Measurements from ENCODE around the gene MYOZ2.

DNA sequence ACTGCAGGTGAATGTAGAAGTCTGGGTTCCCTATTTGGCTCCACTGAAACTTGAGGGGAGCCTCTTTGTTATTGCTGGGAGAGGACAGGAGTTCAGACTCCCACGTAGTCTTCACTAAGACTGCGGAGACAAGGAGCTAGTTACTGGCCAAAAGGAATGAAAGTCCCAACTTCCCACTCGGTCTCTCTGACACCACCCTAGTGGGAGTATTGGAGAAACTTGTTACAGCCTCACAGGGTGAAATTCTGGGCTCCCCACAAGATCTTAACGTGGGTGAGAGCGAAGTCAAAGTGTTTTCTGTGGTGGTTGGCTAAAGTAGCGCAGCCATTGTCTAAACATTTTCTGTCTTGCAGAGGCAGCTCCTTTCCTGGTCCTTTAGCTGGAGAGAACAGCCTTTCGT is 13.5 kb downstream of the MYOZ2 start:
- TF ChIP-seq, protein P1, sequence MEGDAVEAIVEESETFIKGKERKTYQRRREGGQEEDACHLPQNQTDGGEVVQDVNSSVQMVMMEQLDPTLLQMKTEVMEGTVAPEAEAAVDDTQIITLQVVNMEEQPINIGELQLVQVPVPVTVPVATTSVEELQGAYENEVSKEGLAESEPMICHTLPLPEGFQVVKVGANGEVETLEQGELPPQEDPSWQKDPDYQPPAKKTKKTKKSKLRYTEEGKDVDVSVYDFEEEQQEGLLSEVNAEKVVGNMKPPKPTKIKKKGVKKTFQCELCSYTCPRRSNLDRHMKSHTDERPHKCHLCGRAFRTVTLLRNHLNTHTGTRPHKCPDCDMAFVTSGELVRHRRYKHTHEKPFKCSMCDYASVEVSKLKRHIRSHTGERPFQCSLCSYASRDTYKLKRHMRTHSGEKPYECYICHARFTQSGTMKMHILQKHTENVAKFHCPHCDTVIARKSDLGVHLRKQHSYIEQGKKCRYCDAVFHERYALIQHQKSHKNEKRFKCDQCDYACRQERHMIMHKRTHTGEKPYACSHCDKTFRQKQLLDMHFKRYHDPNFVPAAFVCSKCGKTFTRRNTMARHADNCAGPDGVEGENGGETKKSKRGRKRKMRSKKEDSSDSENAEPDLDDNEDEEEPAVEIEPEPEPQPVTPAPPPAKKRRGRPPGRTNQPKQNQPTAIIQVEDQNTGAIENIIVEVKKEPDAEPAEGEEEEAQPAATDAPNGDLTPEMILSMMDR (IDR thresholded peaks at IDR 0.05; ENCODE audit: insufficient read depth, low read length, poor library complexity, severe bottlenecking) = no peak
- TF ChIP-seq EZH2phosphoT487 (conservative IDR thresholded peaks at IDR 0.05; ENCODE audit: low read length) = no peak

All from SU-DHL-6 (cell line).